Neural progenitor cell (in vitro differentiated cells): ENCODE data around the gene LMOD2. TPM values are rescaled to one million over a fixed set of nuclear protein-coding genes. Genes with fewer than 3 reads are reported as not detected.

Experiments used
- DNase-seq: peaks from one replicate; pipeline ENCODE4 v3.0.0-alpha.2; 2016; ENCODE audit warnings: low spot score
- H2AFZ ChIP-seq: fragments of 200-600 bp; sonication (generic); replicated peaks from 2 replicates; pipeline ENCODE4 v1.6.1; 2016; ENCODE audit warnings: antibody characterized with exemption
- H3F3A ChIP-seq: fragments of 200-600 bp; sonication (generic); 2 replicates; pipeline ENCODE4 v1.6.1; 2016; ENCODE audit warnings: antibody characterized with exemption, low read depth
- H3K27ac ChIP-seq: fragments of 200-600 bp; sonication (generic); 2 replicates; pipeline ENCODE4 v1.5.1; 2016; ENCODE audit warnings: mild to moderate bottlenecking
- H3K27me3 ChIP-seq: fragments of 200-600 bp; sonication (generic); 2 replicates; pipeline ENCODE4 v1.6.1; 2016; ENCODE audit warnings: mild to moderate bottlenecking, moderate library complexity
- H3K36me3 ChIP-seq: fragments of 200-600 bp; sonication (generic); 2 replicates; pipeline ENCODE4 v1.5.1; 2016
- H3K4me1 ChIP-seq: fragments of 200-600 bp; sonication (generic); 2 replicates; pipeline ENCODE4 v1.6.1; 2016; ENCODE audit warnings: mixed run types
- H3K4me2 ChIP-seq: fragments of 200-600 bp; sonication (generic); 2 replicates; pipeline ENCODE4 v1.6.1; 2016
- H3K4me3 ChIP-seq: fragments of 200-600 bp; sonication (generic); 2 replicates; pipeline ENCODE4 v1.5.1; 2016
- H3K79me2 ChIP-seq: fragments of 200-600 bp; sonication (generic); 2 replicates; pipeline ENCODE4 v1.6.1; 2016; ENCODE audit warnings: low read depth
- H3K9ac ChIP-seq: fragments of 200-600 bp; sonication (generic); 2 replicates; pipeline ENCODE4 v1.6.1; 2016
- H3K9me3 ChIP-seq: fragments of 200-600 bp; sonication (generic); 2 replicates; pipeline ENCODE4 v1.5.1; 2016; ENCODE audit warnings: low read depth
- H4K20me1 ChIP-seq: fragments of 200-600 bp; sonication (generic); 2 replicates; pipeline ENCODE4 v1.6.1; 2016; ENCODE audit warnings: low read depth
- H3K27ac Mint-ChIP-seq: 3 replicates; pipeline ENCODE4 v1.8.0; 2021; ENCODE audit warnings: mixed read lengths
- H3K27me3 Mint-ChIP-seq: 2 replicates; pipeline ENCODE4 v1.8.0; 2022; ENCODE audit warnings: low read depth, mild to moderate bottlenecking, inconsistent platforms, moderate library complexity, mixed read lengths; ENCODE audit not compliant: insufficient read depth
- H3K36me3 Mint-ChIP-seq: 3 replicates; pipeline ENCODE4 v1.8.0; 2021; ENCODE audit warnings: mixed read lengths
- H3K4me1 Mint-ChIP-seq: 3 replicates; pipeline ENCODE4 v1.8.0; 2021; ENCODE audit warnings: mixed read lengths
- H3K4me3 Mint-ChIP-seq: 3 replicates; pipeline ENCODE4 v1.8.0; 2021; ENCODE audit warnings: mild to moderate bottlenecking, moderate library complexity, mixed read lengths
- H3K9me3 Mint-ChIP-seq: 3 replicates; pipeline ENCODE4 v1.8.0; 2020; ENCODE audit warnings: mixed read lengths
- EZH2 ChIP-seq: fragments of 200-600 bp; sonication (generic); IDR thresholded peaks from 2 replicates; pipeline ENCODE4 v1.6.1; 2017; ENCODE audit warnings: antibody characterized with exemption, mild to moderate bottlenecking, moderate library complexity
- EZH2phosphoT487 ChIP-seq: fragments of 200-600 bp; sonication (generic); IDR thresholded peaks from 2 replicates; pipeline ENCODE4 v1.6.1; 2017; ENCODE audit warnings: antibody characterized with exemption
- total RNA-seq: library from RNA; depleted of rRNA; stranded (reverse); fragments of >200 nt; gene quantifications from 2 replicates; pipeline ENCODE4 v1.2.3, GENCODE V29; 2015; ENCODE audit warnings: low replicate concordance
- TF ChIP-seq, protein P1 (sequence below): fragments of 200-600 bp; sonication (generic); IDR thresholded peaks from 2 replicates; pipeline ENCODE4 v1.5.1; 2017; ENCODE audit warnings: antibody characterized with exemption, mild to moderate bottlenecking

The LMOD2 gene
- total RNA-seq, 1 donor from 2014 or later, result not detected

DNA sequence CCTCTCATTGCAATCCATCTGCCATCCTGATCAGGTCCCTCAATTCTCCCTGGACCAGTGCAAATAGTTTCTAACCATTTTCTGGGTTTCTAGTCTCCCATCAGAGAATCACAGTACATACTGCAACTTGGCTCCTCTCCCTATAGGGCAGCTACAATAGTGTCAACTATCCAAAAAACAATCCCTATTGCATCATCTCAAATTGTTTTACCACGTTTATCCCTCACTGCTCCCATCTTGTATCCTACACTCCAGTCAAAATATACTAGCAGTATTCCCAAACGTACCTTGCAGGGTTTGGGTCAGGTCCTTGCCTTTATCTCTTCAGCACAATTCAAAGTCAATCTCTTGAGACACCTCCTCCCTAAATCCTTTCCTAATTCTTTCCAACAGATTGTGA lies 30.4 kb upstream of the LMOD2 start:
- H3K9me3 ChIP-seq, result no peaks in the 10 kb centered on the region
- H3K9ac ChIP-seq, result no peak overlapping the region
- H3K4me2 ChIP-seq, result no peak overlapping the region
- no peaks in the 10 kb centered on the region for H3F3A ChIP-seq
- Mint-ChIP-seq H3K27ac (no peak overlapping the region), H3K9me3 (peaks cover 2% of the 10 kb centered on the region), H3K4me1 (no peaks in the 10 kb centered on the region), H3K27me3 (no peaks in the 10 kb centered on the region), H3K36me3 (no peaks in the 10 kb centered on the region), H3K4me3 (no peak overlapping the region)
- no peak for DNase-seq
- no peak overlapping the region for H3K4me3 ChIP-seq
- no peak overlapping the region for H2AFZ ChIP-seq
- H3K4me1 ChIP-seq, result no peaks in the 10 kb centered on the region
- no peak for TF ChIP-seq EZH2
- no peak for TF ChIP-seq EZH2phosphoT487
- TF ChIP-seq, protein P1, sequence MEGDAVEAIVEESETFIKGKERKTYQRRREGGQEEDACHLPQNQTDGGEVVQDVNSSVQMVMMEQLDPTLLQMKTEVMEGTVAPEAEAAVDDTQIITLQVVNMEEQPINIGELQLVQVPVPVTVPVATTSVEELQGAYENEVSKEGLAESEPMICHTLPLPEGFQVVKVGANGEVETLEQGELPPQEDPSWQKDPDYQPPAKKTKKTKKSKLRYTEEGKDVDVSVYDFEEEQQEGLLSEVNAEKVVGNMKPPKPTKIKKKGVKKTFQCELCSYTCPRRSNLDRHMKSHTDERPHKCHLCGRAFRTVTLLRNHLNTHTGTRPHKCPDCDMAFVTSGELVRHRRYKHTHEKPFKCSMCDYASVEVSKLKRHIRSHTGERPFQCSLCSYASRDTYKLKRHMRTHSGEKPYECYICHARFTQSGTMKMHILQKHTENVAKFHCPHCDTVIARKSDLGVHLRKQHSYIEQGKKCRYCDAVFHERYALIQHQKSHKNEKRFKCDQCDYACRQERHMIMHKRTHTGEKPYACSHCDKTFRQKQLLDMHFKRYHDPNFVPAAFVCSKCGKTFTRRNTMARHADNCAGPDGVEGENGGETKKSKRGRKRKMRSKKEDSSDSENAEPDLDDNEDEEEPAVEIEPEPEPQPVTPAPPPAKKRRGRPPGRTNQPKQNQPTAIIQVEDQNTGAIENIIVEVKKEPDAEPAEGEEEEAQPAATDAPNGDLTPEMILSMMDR, result no peak
- no peaks in the 10 kb centered on the region for H3K79me2 ChIP-seq
- H3K36me3 ChIP-seq, result no peaks in the 10 kb centered on the region
- no peaks in the 10 kb centered on the region for H3K27me3 ChIP-seq
- H4K20me1 ChIP-seq, result no peaks in the 10 kb centered on the region
- no peak overlapping the region for H3K27ac ChIP-seq

DNA sequence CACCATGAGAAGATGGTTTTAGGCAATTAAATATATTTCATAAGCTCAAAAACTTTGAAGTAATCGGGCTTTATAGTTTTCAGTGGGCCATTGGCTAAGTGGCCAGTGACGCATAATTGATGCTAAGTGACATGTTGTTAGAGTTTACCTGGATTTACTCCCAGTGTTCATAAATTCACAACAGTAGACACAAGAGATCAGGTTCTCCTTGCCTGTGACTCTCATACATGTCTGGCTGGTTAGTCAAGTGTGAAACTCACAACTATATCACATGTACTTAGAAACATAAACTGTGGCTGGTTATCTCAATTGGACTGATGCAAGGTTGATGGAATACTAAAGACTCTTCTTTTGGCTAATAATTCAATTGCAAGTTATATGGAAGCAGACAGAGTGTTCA lies 27.8 kb upstream of the LMOD2 start:
- DNase-seq, result no peak
- Histone ChIP-seq H3F3A (no peaks in the 10 kb centered on the region), H3K9ac (no peak overlapping the region), H2AFZ (no peak overlapping the region), H3K27ac (no peak overlapping the region), H3K27me3 (no peaks in the 10 kb centered on the region), H3K9me3 (no peaks in the 10 kb centered on the region), H3K4me1 (no peaks in the 10 kb centered on the region), H4K20me1 (no peaks in the 10 kb centered on the region), H3K79me2 (no peaks in the 10 kb centered on the region), H3K4me2 (no peak overlapping the region), H3K4me3 (no peak overlapping the region), H3K36me3 (no peaks in the 10 kb centered on the region)
- no peak overlapping the region for H3K4me3 Mint-ChIP-seq
- no peaks in the 10 kb centered on the region for H3K36me3 Mint-ChIP-seq
- TF ChIP-seq EZH2 (no peak), EZH2phosphoT487 (no peak)
- TF ChIP-seq, protein P1, result no peak
- H3K4me1 Mint-ChIP-seq, result no peaks in the 10 kb centered on the region
- H3K27me3 Mint-ChIP-seq, result no peaks in the 10 kb centered on the region
- peaks cover 2% of the 10 kb centered on the region for H3K9me3 Mint-ChIP-seq
- no peak overlapping the region for H3K27ac Mint-ChIP-seq

DNA sequence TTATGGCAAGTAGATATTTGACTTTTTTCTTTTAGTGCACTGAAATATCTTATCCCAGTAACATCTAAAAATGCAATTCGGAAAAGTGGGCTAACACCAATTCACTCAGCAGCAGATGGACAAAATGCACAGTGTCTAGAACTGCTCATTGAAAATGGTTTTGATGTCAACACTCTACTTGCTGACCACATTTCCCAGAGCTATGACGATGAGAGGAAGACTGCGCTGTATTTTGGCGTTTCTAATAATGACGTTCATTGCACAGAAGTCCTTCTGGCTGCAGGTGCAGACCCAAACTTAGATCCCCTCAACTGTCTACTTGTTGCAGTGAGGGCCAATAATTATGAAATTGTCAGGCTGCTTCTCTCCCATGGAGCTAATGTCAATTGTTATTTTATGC lies 26.8 kb upstream of the LMOD2 start:
- no peak overlapping the region for H3K4me3 Mint-ChIP-seq
- Histone ChIP-seq H3K27me3 (no peaks in the 10 kb centered on the region), H3K9me3 (no peaks in the 10 kb centered on the region), H3K36me3 (no peaks in the 10 kb centered on the region), H3K79me2 (no peaks in the 10 kb centered on the region), H3K9ac (no peak overlapping the region), H3K27ac (no peak overlapping the region), H4K20me1 (no peaks in the 10 kb centered on the region), H3K4me3 (no peak overlapping the region), H2AFZ (no peak overlapping the region), H3K4me1 (no peaks in the 10 kb centered on the region), H3F3A (no peaks in the 10 kb centered on the region), H3K4me2 (no peak overlapping the region)
- H3K9me3 Mint-ChIP-seq, result peaks cover 2% of the 10 kb centered on the region
- TF ChIP-seq EZH2, result no peak
- TF ChIP-seq, protein P1, result no peak
- TF ChIP-seq EZH2phosphoT487, result no peak
- no peaks in the 10 kb centered on the region for H3K36me3 Mint-ChIP-seq
- H3K27me3 Mint-ChIP-seq, result no peaks in the 10 kb centered on the region
- DNase-seq, result no peak
- H3K4me1 Mint-ChIP-seq, result no peaks in the 10 kb centered on the region
- H3K27ac Mint-ChIP-seq, result no peak overlapping the region

DNA sequence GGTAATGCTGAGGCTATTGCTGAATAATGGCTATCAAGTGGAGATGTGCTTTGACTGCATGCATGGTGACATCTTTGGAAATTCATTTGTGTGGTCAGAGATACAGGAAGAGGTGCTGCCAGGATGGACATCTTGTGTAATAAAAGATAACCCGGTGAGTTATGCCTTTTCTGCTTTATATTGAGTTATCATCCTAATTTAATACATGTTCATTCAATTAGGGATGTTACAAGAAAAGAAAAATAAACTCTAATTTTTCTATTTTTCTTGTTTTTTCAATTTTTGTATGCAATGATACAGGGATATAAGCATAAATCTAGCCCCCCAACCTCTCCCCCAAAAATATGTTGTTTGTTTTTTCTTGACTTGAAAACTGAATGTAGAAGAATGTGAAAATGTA lies 26.4 kb upstream of the LMOD2 start:
- Mint-ChIP-seq H3K27ac (no peak overlapping the region), H3K27me3 (peaks cover 2% of the 10 kb centered on the region), H3K4me3 (no peak overlapping the region), H3K4me1 (no peaks in the 10 kb centered on the region), H3K36me3 (no peaks in the 10 kb centered on the region), H3K9me3 (peaks cover 2% of the 10 kb centered on the region)
- H3K79me2 ChIP-seq, result no peaks in the 10 kb centered on the region
- H3K4me2 ChIP-seq, result no peak overlapping the region
- no peak overlapping the region for H3K27ac ChIP-seq
- H2AFZ ChIP-seq, result no peak overlapping the region
- H3K9ac ChIP-seq, result no peak overlapping the region
- no peaks in the 10 kb centered on the region for H3K27me3 ChIP-seq
- H4K20me1 ChIP-seq, result no peaks in the 10 kb centered on the region
- H3K9me3 ChIP-seq, result no peaks in the 10 kb centered on the region
- DNase-seq, result no peak
- H3K36me3 ChIP-seq, result no peaks in the 10 kb centered on the region
- H3K4me1 ChIP-seq, result no peaks in the 10 kb centered on the region
- no peak for TF ChIP-seq EZH2phosphoT487
- TF ChIP-seq, protein P1, result no peak
- no peak for TF ChIP-seq EZH2
- H3F3A ChIP-seq, result no peaks in the 10 kb centered on the region
- no peak overlapping the region for H3K4me3 ChIP-seq
